Activated CD8-positive, alpha-beta memory T cell treated with anti-CD3 and anti-CD28 coated beads for 1 hour (primary cell): ENCODE data around the gene SLC38A10.

Experiments used
- DNase-seq, 2 donors: peaks; one replicate each; pipeline ENCODE4 v3.0.0-alpha.2; 2020; ENCODE audit warnings: low read depth in 1 of 2; ENCODE audit errors: extremely low read depth in 1 of 2

SLC38A10 gene

DNA sequence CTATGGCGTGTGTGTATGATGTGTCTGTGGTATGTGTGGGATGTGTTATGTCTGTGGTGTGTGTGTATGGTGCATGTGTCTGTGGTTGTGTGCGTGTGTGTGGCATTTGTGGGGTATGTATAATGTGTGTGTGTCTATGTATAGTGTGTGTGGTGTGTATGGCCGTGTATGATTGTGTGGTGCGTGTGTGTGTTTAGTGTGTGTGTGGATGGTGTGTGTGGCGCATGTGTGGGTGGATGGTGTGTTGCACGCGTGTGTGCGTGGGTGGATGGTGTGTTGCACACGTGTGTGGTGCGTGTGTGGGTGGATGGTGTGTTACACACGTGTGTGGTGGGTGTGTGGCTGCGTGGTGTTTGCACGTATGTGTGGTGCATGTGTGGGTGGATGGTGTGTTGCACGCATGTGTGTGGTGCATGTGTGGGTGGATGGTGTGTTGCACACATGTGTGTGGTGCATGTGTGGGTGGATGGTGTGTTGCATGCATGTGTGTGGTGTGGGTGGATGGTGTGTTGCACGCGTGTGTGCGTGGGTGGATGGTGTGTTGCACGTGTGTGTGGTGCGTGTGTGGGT is 5.6 kb upstream of the SLC38A10 start:
- no peak for DNase-seq

- no peak for DNase-seq
Observed at GRCh38 chr17:81299846-81300585, 4.9 kb upstream of the SLC38A10 start.

DNA sequence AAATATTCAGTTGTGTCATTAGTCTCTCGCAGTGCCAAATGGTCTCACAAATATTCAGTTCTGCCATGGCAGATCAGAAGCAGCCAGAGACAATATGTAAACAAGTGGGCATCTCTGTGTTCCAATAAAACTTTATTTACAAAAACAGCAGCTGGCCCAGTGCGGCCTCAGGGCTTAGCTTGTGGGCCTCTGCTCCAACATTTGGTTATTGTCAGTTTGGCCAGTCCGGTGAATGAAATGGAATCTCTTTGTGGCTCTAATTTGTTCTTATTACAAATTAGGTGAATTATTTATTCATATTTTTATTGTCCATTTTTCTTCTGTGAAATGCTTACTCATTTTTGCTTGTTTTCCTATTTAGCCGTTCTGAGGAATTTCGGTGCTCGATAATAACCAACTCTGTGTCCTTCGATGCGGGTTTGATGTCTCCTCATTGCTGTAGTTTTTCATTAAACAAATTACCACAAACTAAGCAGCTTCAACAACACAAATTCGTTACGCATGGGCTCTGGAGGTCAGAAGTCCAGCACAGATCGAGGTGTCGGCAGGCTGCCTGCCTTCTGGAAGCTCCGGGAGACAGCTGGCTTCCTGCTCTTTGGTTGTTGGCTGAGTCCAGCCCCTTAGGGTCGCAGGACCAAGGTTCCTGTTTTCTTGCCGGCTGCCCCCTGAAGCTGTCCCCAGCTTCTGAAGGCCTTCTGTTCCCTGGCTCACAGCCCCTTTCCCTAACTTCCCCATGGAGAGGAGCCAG is 4.1 kb upstream of the SLC38A10 start:
- DNase-seq, result no peak

- DNase-seq, result no peak
Observed at GRCh38 chr17:81298325-81298990, 3.4 kb upstream of the SLC38A10 start.

- peak in 1 of 2 donors; percentile 11 for DNase-seq
Observed at GRCh38 chr17:81295676-81296381, 722 bp upstream of the SLC38A10 start.

GRCh38 chr17:81294512-81295030 is 536 bp downstream of the SLC38A10 start:
- no peak for DNase-seq

GRCh38 chr17:81292450-81292849 is 2.7 kb downstream of the SLC38A10 start:
- no peak for DNase-seq

DNA sequence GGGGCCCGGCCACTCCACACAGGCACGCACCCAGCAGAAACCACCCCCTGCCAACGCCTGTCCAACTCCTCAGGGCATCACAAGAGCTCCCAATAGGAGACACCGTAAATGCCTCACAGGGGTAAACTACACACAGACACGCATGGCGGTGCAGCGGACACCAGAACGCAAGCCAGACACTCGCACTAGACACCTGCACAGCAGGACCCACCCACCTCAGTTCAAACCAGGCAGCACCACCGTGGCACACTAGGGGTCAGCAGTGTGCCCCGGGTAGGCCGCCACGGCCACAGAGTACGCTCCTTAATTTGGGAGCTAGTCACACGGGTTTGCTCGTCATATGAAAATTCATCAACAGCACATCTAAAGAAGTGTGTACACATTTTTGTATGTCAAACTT is 3.4 kb downstream of the SLC38A10 start:
- DNase-seq, result peak; percentile 44 to 54

GRCh38 chr17:81290230-81290629 is 4.9 kb downstream of the SLC38A10 start:
- no peak for DNase-seq

DNA sequence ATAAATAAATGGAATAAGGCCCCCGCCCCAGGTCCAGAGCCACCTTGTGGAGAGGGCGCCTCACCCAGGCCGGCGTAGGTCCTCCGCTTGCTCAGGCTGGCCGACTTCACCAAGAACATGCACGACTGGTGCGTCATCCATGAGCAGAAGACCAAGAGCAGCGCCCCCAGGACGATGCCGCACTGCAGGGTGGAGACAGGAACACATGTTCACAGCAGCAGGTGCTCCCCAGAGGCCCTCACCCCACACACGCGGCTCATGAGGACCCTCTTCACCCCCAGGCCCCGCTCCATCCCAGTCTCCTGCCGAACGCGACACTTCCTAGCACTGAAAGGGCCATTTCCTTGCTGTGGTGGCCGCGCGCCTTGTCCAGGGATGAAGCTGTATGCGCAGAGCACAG is 5.5 kb downstream of the SLC38A10 start:
- DNase-seq, result no peak

GRCh38 chr17:81288715-81289114 is 6.4 kb downstream of the SLC38A10 start:
- DNase-seq, result no peak

DNA sequence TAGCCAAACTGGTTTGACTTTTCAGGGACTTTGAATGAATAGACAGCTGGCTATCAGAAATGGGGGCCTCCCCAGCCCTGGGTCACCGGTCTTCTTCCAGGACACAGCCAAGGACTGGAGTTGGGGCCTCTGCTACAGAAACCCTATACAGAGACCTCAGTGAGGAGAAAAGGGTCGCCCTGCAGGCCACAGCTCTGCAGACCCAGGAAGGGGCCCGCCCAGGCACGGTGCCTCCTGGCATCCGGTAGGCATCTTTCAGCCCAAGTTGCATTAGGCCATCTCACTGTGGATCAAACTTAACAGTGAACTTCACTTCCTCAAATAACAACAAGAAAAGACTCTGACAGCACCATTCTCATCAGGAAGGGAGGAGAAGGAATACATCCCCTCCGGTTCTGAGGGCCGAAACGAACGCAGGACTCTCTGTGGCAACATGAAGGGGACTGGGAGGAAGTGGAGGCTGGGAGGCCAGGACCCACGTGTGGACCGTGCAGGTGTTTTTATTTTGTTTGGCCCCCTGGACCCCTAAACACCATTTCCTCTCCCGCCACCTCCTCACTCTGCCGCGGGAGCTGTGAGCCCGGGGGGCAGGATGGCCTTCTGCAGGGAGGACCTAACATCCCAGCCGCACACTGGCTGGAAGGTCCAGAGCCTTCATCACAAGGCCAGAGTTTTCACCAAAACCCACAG is 7.2 kb downstream of the SLC38A10 start:
- DNase-seq, result no peak

DNA sequence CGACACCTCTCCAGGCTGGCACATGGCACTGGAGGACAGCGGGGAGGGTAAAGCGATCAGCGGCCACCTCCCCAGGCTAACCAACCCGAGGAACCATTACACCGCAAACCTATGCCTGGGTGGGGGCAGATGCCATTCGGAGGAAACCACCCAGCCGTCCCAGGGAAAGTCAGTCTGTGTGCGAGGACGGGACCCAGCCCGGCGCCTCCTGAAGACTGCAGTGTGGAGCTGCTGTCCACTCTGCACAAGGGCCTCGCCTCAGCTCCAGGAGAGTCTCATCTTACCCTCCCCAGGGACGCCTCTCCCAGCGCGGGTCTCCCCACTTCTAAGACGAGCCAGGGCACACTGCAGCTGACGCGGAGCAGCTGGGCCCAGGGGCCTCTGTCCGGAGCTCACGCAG is 8.0 kb downstream of the SLC38A10 start:
- no peak for DNase-seq

DNA sequence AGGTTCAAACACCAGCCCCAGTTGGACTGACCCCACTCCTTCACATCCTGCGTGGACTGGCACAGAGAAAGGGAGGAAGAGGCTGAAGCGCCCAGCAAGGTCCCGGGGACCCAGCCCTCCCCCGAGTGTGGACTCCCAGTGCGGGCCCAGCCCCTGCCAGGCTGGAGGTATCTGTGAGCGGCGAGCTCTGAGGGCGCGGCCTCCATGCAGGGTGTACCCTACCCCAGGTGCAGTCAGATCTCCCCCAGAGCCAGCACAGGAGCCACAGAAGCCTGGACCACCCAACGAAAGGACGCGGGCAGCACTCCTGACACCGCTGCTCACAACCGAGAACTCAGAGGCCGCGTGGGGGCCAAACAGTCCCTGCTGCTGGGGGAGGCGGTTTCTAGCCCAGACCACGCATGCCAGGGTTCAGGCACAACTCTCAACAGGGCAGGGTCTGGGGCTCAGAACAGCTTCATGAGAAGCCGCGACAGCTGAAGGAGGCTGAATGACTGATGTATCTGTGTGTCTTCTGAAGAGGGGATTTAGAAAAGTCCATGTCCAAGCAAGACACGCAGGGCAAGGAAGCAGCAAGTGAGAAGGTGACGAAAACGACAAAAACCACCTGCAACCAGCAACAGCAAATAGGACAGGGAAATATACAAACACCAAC is 8.5 kb downstream of the SLC38A10 start:
- DNase-seq, result no peak

DNA sequence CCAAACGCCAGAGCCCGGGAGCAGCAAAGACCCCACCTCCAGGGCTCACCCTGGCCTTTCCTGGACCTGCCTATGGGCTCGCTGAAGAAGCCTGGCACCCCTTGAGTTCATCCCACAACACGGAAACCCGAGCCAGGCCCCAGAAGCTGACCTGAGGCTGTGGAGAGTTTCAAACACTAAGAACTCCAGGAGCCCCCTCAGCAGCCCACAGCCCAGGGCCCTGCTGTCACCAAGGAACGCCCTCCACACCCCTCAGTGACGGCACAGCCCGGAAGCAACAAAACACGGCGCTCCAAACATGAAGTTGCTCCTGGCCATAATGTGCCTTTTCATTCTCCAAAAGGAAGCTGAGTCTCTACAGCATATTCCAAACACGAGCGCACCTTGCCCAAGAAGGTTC is 9.2 kb downstream of the SLC38A10 start:
- DNase-seq, result no peak

GRCh38 chr17:81285179-81285878 is 9.8 kb downstream of the SLC38A10 start:
- DNase-seq, result peak; percentile 6 to 25

GRCh38 chr17:81282876-81283275 is 12.2 kb downstream of the SLC38A10 start:
- no peak for DNase-seq

DNA sequence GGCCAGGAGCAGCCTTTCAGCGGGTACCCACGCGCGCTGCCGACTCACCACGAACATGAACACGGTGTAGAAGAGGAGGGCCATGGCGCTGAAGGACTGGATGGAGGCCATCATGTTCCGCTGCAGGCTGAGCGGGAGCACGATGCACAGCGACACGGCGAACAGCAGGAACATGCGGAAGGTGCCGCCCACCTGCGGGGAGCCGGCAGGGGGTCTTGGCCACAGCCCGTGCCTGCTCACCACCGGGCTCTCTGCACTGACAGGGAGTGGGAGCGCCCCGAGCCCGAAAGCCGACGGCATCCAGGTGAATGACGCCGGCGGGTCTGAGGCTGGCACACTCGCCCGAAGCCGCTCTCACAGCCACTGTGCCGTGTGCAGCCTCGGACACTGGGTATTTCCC is 13.0 kb downstream of the SLC38A10 start:
- no peak for DNase-seq

DNA sequence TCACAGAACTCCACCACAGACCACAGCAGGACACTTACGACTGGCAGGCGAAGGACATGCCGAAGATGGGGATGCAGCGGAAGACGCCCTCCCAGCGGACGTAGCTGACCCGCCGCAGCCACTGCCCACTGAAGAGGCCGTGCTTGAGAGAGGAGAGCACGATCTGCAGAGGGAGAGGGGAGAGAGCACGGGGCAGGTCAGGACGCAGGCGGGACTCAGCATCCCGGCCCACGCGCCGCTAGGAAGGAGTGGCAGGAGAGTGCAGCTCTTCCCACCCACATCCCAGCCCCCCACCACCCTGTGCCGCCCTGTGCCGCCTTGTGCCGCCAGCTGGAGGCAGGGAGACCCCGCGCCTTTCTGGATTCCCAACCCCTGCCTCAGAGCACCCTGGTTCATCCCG is 14.5 kb downstream of the SLC38A10 start:
- DNase-seq, result no peak
